SU-DHL-6 (cell line): ENCODE measurements around the gene TEX35.

ENCODE experiments used
- H2AFZ ChIP-seq: fragments of 200-600 bp; sonication (generic); 2 replicates; pipeline ENCODE4 v1.6.1; 2014; ENCODE audit warnings: low read depth, mild to moderate bottlenecking, moderate library complexity, mixed read lengths, antibody characterized with exemption, low read length; ENCODE audit not compliant: severe bottlenecking
- H3F3A ChIP-seq: fragments of 200-600 bp; shearing (Covaris generic); 2 replicates; pipeline ENCODE4 v1.6.0; 2016; ENCODE audit warnings: antibody characterized with exemption, mild to moderate bottlenecking; ENCODE audit not compliant: insufficient read depth
- H3K27ac ChIP-seq: fragments of 200-600 bp; sonication (generic); 2 replicates; pipeline ENCODE4 v1.5.1; 2016; ENCODE audit warnings: low read depth, mild to moderate bottlenecking, low read length, moderate library complexity, mixed read lengths
- H3K27me3 ChIP-seq: fragments of 200-600 bp; sonication (generic), shearing (Covaris generic); 2 replicates; pipeline ENCODE4 v1.6.0; 2014; ENCODE audit warnings: mild to moderate bottlenecking, low read length
- H3K36me3 ChIP-seq: fragments of 200-600 bp; sonication (generic); 2 replicates; pipeline ENCODE4 v1.6.1; 2014; ENCODE audit warnings: mild to moderate bottlenecking, low read length, mixed read lengths
- H3K4me2 ChIP-seq: fragments of 300-600, 200-600 bp; shearing (Covaris generic), sonication (generic); 2 replicates; pipeline ENCODE4 v1.6.0; 2014; ENCODE audit warnings: low read length, low read depth, mild to moderate bottlenecking; ENCODE audit not compliant: poor library complexity, severe bottlenecking
- H3K4me3 ChIP-seq: fragments of 200-600 bp; sonication (generic); 2 replicates; pipeline ENCODE4 v1.5.1; 2014; ENCODE audit warnings: antibody characterized with exemption, low read length, mild to moderate bottlenecking, mixed read lengths; ENCODE audit not compliant: insufficient read depth, poor library complexity, severe bottlenecking
- H3K79me2 ChIP-seq: fragments of 200-600 bp; sonication (generic); 2 replicates; pipeline ENCODE4 v1.6.1; 2014; ENCODE audit warnings: mild to moderate bottlenecking, low read length, moderate library complexity; ENCODE audit not compliant: insufficient read depth
- H3K9ac ChIP-seq: fragments of 200-600 bp; sonication (generic); 2 replicates; pipeline ENCODE4 v1.7.0; 2014; ENCODE audit warnings: mild to moderate bottlenecking, low read length
- H3K9me2 ChIP-seq: fragments of 200-600 bp; sonication (generic); replicated peaks from 2 replicates; pipeline ENCODE4 v1.6.1; 2014; ENCODE audit warnings: low read length; ENCODE audit not compliant: insufficient read depth
- H3K9me3 ChIP-seq: fragments of 200-600 bp; sonication (generic); 2 replicates; pipeline ENCODE4 v1.6.1; 2014; ENCODE audit warnings: low read length, mixed read lengths; ENCODE audit not compliant: insufficient read depth
- H4K20me1 ChIP-seq: fragments of 200-600 bp; sonication (generic); 2 replicates; pipeline ENCODE4 v1.6.1; 2014; ENCODE audit warnings: low read depth, mild to moderate bottlenecking, antibody characterized with exemption, low read length, moderate library complexity, mixed read lengths
- CTCF ChIP-seq: fragments of 200-600 bp; sonication (generic); IDR thresholded peaks from one replicate; pipeline ENCODE4 v1.5.1; 2017; ENCODE audit warnings: antibody characterized with exemption, mild to moderate bottlenecking, low read length, moderate library complexity; ENCODE audit not compliant: insufficient read depth, poor library complexity, severe bottlenecking
- EZH2phosphoT487 ChIP-seq: fragments of 200-600 bp; sonication (generic), shearing (Covaris generic); conservative IDR thresholded peaks from 2 replicates; pipeline ENCODE4 v1.6.1; 2018; ENCODE audit warnings: mild to moderate bottlenecking, antibody characterized with exemption, low read length, moderate library complexity, mixed read lengths

TEX35 gene

GRCh38 chr1:178465011-178465410, 47.9 kb upstream of the TEX35 start:
- no peaks in the 10 kb centered on the region for H3K36me3 ChIP-seq
- H3F3A ChIP-seq: no peaks in the 10 kb centered on the region
- no peak overlapping the region for H3K4me2 ChIP-seq
- H2AFZ ChIP-seq: no peak overlapping the region
- H3K9me2 ChIP-seq: no peaks in the 10 kb centered on the region
- H3K4me3 ChIP-seq: no peak overlapping the region
- H3K79me2 ChIP-seq: no peaks in the 10 kb centered on the region
- no peaks in the 10 kb centered on the region for H3K9me3 ChIP-seq
- H3K27ac ChIP-seq: no peak overlapping the region
- TF ChIP-seq CTCF (no peak), EZH2phosphoT487 (no peak)
- H3K27me3 ChIP-seq: no peaks in the 10 kb centered on the region
- no peak overlapping the region for H3K9ac ChIP-seq
- no peaks in the 10 kb centered on the region for H4K20me1 ChIP-seq

GRCh38 chr1:178467837-178468236, 45.1 kb upstream of the TEX35 start:
- Histone ChIP-seq H3K4me2 (no peak overlapping the region), H3K4me3 (no peak overlapping the region), H3K9me2 (no peaks in the 10 kb centered on the region), H3K9ac (no peak overlapping the region), H4K20me1 (no peaks in the 10 kb centered on the region), H3K9me3 (no peaks in the 10 kb centered on the region), H3K27me3 (no peaks in the 10 kb centered on the region), H3K27ac (no peak overlapping the region), H3K79me2 (no peaks in the 10 kb centered on the region), H3K36me3 (no peaks in the 10 kb centered on the region), H3F3A (no peaks in the 10 kb centered on the region), H2AFZ (no peak overlapping the region)
- TF ChIP-seq CTCF (no peak), EZH2phosphoT487 (no peak)

GRCh38 chr1:178470411-178470960, 42.4 kb upstream of the TEX35 start:
- Histone ChIP-seq H3K27me3 (no peaks in the 10 kb centered on the region), H3K9me2 (no peaks in the 10 kb centered on the region), H2AFZ (no peak overlapping the region), H3K9me3 (no peaks in the 10 kb centered on the region), H4K20me1 (no peaks in the 10 kb centered on the region), H3F3A (no peaks in the 10 kb centered on the region), H3K79me2 (no peaks in the 10 kb centered on the region), H3K4me3 (no peak overlapping the region), H3K27ac (no peak overlapping the region), H3K9ac (no peak overlapping the region), H3K4me2 (no peak overlapping the region), H3K36me3 (no peaks in the 10 kb centered on the region)
- TF ChIP-seq EZH2phosphoT487 (no peak), CTCF (no peak)

- no peak overlapping the region for H3K9ac ChIP-seq
- no peaks in the 10 kb centered on the region for H3F3A ChIP-seq
- no peak overlapping the region for H3K4me3 ChIP-seq
- H3K36me3 ChIP-seq: no peaks in the 10 kb centered on the region
- H3K9me2 ChIP-seq: no peaks in the 10 kb centered on the region
- no peaks in the 10 kb centered on the region for H3K27me3 ChIP-seq
- H4K20me1 ChIP-seq: no peaks in the 10 kb centered on the region
- H3K4me2 ChIP-seq: no peak overlapping the region
- TF ChIP-seq EZH2phosphoT487: no peak
- TF ChIP-seq CTCF: no peak
- no peaks in the 10 kb centered on the region for H3K9me3 ChIP-seq
- H3K27ac ChIP-seq: no peak overlapping the region
- no peaks in the 10 kb centered on the region for H3K79me2 ChIP-seq
- H2AFZ ChIP-seq: no peak overlapping the region
Observed at GRCh38 chr1:178472531-178472930, 40.4 kb upstream of the TEX35 start.
